Activated T-cell treated with anti-CD3 and anti-CD28 coated beads, Interleukin-2, amount 50 U/mL, for 4 hours (primary cell): Measurements from ENCODE around the gene VAC14. TPM values are rescaled to one million over a fixed set of nuclear protein-coding genes. Genes with fewer than 3 reads are reported as not detected.

Source experiments
- ATAC-seq, 2 donors: fragments of 200-7000 bp; cut with Tn5 transposase; one replicate each; pipeline ENCODE4 v1.10.0; 2021
- DNase-seq: peaks from one replicate; pipeline ENCODE4 v3.0.0-alpha.2; 2020
- H3K27me3 Mint-ChIP-seq: one replicate; pipeline ENCODE4 v1.8.0; 2021; ENCODE audit warnings: low read depth, mixed read lengths
- H3K36me3 Mint-ChIP-seq: one replicate; pipeline ENCODE4 v1.8.0; 2022; ENCODE audit warnings: mixed read lengths; ENCODE audit not compliant: insufficient read depth
- H3K4me1 Mint-ChIP-seq: one replicate; pipeline ENCODE4 v1.8.0; 2021; ENCODE audit warnings: low read depth, mixed read lengths
- H3K4me3 Mint-ChIP-seq: one replicate; pipeline ENCODE4 v1.8.0; 2021; ENCODE audit warnings: mild to moderate bottlenecking, moderate library complexity, mixed read lengths
- H3K9me3 Mint-ChIP-seq: one replicate; pipeline ENCODE4 v1.8.0; 2021; ENCODE audit warnings: mixed read lengths
- total RNA-seq, 3 donors: library from RNA; stranded (reverse); gene quantifications; one replicate each; pipeline ENCODE4 v1.2.1, GENCODE V29; 2021

VAC14 gene
- total RNA-seq, 3 donors from 2014 or later: 48.3 to 54.5 (median 49.3) TPM

DNA sequence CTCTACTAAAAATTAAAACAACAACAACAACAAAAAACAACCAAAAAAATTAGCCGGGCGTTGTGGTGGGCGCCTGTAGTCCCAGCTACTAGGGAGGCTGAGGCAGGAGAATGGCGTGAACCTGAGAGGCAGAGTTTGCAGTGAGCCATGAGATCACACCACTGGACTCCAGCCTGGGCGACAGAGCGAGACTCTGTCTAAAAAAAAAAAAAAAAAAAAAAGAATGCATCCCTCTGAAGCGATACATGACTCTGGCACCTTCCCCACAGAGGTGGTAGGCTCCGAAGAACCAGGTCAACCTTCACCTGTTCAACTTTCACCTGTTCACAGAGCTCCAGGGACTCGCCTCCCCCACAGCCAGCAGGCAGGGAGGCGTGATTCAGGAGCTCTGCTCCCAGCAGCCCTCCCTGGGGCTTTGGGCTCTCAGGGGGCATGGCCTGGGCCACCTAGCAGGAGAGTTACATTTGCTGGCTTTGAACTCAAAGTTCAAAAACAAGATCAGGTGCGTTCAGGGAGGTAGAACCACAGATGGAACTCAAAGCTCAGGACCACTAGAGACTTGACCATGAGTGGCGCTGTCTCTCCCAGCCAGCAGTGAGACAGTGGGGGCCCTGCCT, 5.6 kb downstream of the VAC14 start:
- Mint-ChIP-seq H3K4me1 (peaks cover 23% of the 10 kb centered on the region), H3K36me3 (no peaks in the 10 kb centered on the region), H3K9me3 (no peaks in the 10 kb centered on the region), H3K4me3 (no peak overlapping the region), H3K27me3 (no peaks in the 10 kb centered on the region)
- ATAC-seq (no peak), DNase-seq (no peak)

DNA sequence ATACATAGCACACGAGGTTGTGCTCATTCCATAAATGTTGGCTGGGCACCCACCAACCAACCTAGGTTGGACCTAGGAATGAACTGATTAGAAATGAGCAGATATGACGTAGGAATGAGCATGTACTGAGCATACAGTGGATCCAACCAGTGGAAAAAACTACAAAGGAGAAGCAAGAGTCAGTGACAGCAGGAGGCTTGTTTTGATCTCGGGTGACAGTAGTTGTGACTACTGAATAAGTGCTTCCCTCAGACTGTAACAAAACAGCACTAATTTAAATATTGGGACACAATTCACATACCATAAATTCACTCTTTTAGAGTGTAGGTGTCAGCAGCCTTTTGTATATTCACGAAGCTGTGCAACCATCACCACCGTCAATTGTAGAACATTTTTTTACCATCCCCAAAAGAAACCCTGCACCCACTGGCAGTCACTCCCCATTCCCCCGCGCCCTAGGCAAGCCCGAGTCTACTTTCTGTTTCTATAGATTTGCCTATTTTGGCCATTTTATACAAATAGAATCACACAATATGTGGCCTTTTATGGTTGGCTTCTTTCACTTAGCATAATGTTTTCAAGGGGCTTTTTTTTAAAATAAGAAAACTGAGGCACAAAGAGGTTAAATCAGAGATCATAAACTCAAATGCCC, 7.0 kb downstream of the VAC14 start:
- no peaks in the 10 kb centered on the region for H3K9me3 Mint-ChIP-seq
- no peaks in the 10 kb centered on the region for H3K36me3 Mint-ChIP-seq
- H3K27me3 Mint-ChIP-seq: no peaks in the 10 kb centered on the region
- H3K4me1 Mint-ChIP-seq: peaks cover 11% of the 10 kb centered on the region
- ATAC-seq (no peak), DNase-seq (no peak)
- H3K4me3 Mint-ChIP-seq: no peak overlapping the region

DNA sequence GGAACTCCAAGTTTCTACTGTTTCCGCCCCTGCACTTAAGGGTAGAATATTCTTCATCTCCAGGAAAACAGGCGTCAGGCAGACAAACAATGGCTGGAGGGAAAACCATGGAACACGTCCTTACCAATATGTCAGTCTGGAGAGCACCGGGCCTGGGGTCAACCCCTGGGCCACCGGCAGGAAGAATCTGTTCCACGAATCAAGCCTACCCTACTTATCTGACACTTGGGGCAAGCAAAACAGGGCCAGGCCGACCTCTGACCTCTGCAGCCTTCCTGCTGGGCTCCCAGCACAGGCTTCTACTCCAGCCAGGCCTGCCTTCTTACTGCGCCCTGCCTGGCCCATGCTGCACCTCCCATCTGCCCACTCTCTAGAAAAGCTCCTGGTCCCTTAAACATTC, 10.1 kb downstream of the VAC14 start:
- no peaks in the 10 kb centered on the region for H3K36me3 Mint-ChIP-seq
- DNase-seq (no peak), ATAC-seq (no peak)
- no peak overlapping the region for H3K4me3 Mint-ChIP-seq
- no peaks in the 10 kb centered on the region for H3K27me3 Mint-ChIP-seq
- H3K9me3 Mint-ChIP-seq: no peaks in the 10 kb centered on the region
- peaks cover 6% of the 10 kb centered on the region for H3K4me1 Mint-ChIP-seq

DNA sequence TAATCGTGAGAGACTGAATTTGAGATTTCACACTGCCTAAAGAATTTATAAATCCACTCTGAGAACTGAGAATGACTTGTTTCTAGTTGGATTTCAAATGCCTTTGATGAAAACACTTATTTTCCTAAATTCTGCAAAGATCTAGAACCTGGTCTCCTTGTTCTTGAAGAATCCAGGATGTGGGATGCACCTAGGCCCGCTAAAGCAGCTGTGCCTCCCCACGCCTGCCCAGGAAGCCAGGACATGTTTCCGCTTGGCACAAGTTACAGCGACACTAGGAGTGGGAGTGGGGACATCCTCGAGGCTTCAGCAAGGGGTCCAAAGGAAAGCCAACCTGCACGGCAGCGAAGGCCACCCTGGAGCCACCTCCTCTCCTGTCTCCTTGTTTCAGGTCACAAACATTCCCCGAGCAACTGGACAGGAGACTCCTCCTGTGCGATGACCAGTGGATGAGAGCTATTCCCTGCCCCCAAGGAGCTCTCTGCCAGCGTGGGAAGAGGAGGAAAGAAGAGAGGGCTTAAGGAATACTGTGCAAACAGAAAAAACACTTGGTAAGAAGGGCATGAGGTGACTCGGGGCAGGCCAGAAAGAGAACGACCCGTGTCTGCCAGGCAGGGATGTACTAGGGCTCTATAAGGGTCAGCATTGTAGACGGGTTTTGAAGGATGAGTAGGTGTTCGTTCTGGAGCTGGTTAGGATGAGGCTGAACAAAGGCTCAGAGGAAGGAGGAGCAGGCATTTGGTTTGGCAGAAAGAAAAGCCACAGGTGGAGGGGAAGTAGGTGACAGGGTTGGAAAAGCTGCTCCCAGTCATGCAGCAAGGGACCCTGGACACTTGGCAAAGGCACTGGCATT, 11.1 kb downstream of the VAC14 start:
- no peaks in the 10 kb centered on the region for H3K27me3 Mint-ChIP-seq
- no peak overlapping the region for H3K4me3 Mint-ChIP-seq
- H3K36me3 Mint-ChIP-seq: peaks cover 6% of the 10 kb centered on the region
- peaks cover 6% of the 10 kb centered on the region for H3K4me1 Mint-ChIP-seq
- ATAC-seq (no peak), DNase-seq (no peak)
- H3K9me3 Mint-ChIP-seq: no peaks in the 10 kb centered on the region

DNA sequence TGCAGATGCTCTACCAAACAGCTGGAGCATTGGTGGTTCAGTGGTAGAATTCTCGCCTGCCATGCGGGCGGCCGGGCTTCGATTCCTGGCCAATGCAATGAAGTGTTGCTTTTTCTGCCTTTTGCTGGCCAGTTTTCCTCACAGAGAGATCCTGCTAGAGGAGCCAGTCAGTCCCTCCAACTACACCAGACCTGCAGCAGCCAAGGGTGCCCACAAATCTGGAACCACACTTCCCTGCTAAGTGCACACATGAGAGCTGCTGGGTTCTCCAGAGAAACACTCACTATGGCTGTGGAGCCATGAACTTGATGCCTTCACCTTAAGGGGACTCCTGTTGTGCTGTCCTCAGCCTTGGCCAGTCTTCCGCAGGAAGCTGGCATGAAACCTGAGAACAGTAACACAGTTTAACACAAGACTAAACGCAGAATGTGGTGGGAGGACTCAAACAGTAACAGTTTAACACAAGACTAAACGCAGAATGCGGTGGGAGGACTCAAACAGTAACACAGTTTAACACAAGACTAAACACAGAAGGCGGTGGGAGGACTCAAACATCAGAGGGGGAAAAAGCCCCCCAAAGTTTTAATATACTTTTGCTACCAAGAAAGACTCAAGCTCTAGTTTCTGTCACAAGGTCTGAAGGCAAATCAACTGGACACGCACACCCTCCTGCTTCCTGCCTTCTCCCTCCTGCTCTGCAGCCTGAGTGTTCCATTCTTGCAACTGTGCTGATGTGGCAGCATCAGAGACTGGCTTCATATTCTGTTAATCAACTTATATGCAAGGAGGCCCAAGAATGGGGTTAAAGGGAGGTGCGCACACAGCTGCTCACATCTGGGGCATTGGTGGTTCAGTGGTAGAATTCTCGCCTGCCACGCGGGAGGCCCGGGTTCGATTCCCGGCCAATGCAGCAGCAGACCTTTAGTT, 12.0 kb downstream of the VAC14 start:
- H3K9me3 Mint-ChIP-seq: no peaks in the 10 kb centered on the region
- ATAC-seq: no peak
- H3K36me3 Mint-ChIP-seq: peaks cover 14% of the 10 kb centered on the region
- H3K27me3 Mint-ChIP-seq: no peaks in the 10 kb centered on the region
- no peak for DNase-seq
- H3K4me3 Mint-ChIP-seq: no peak overlapping the region
- H3K4me1 Mint-ChIP-seq: peaks cover 3% of the 10 kb centered on the region

DNA sequence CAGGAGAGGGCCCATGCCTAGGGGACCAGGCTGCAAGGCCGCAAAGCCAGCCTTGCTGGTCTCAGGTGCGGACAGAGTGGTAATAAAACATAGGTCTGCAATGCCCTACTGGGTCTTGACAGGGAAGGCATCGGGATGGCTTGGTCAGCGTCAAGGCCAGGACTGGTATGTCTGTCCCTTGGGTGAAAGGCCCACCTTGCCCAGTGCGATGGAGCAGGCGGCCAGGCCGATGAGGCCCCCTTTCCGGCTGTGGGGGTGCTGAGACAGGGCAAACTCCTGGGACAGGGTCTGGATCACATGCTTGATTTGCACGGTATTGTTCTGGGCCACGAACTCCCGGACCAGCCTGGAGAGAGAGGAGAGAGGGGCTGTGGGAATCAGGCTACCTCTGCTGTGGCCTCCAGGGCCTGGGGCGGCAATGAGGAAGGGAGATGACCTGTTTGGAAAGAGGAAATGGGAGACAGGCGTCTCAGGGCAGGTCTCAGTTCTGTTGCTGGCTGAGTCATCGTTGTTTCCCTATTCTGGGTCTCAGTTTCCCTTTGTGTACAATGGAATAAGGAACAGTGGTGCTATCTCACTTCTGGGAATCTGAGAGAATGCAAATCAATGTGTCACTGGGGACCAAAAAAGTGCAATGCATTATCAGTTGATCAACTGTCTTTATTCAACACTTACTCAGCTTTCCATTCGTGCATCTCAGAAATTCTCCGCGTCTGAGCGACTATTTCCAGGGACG, 14.8 kb downstream of the VAC14 start:
- H3K36me3 Mint-ChIP-seq: peaks cover 37% of the 10 kb centered on the region
- no peak for DNase-seq
- no peaks in the 10 kb centered on the region for H3K27me3 Mint-ChIP-seq
- ATAC-seq: no peak
- H3K4me3 Mint-ChIP-seq: no peak overlapping the region
- H3K4me1 Mint-ChIP-seq: no peaks in the 10 kb centered on the region
- no peaks in the 10 kb centered on the region for H3K9me3 Mint-ChIP-seq

DNA sequence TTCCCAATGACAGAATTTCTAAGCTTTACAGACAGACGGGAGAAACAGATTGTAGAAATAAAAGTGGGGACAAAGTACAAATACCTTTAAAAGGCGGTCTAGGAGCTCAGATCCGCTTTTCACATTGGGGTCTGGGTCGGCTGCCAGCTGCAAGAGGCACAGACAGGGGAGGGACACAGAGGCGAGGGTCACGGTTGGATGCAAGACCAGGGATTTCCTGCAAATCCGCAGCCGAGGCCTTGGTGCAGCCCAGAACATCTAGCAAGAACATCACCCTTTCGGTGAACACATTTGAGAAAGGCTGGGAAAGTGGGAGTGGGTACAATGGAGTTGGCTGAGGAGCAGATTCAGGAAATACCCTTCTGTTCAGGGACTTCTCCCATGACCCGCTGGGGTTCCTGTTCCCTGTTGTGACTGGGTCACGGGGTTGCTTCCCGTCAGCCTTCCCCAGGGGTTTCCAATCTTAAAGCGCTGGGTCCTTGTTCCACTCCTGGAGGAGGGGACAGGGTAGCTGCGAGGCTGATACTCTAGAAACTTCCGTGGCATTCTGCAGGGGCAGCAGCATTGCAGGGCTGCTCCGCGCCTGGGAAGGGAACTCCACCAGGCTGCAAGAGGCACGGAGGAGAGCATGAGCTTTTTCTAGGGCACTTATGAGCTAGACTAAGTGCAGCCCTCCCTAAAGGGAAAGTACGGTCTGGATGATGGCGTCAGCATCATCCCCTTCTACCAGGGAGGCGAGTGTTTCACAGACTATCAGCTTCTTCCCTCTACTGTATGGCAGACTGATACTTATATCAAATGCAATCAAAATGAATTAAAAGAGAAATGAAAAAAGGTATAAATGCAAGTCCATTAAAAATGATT, 16.0 kb downstream of the VAC14 start:
- peaks cover 48% of the 10 kb centered on the region for H3K36me3 Mint-ChIP-seq
- no peak overlapping the region for H3K4me3 Mint-ChIP-seq
- no peaks in the 10 kb centered on the region for H3K4me1 Mint-ChIP-seq
- no peaks in the 10 kb centered on the region for H3K27me3 Mint-ChIP-seq
- no peak for DNase-seq
- H3K9me3 Mint-ChIP-seq: no peaks in the 10 kb centered on the region
- ATAC-seq: no peak

DNA sequence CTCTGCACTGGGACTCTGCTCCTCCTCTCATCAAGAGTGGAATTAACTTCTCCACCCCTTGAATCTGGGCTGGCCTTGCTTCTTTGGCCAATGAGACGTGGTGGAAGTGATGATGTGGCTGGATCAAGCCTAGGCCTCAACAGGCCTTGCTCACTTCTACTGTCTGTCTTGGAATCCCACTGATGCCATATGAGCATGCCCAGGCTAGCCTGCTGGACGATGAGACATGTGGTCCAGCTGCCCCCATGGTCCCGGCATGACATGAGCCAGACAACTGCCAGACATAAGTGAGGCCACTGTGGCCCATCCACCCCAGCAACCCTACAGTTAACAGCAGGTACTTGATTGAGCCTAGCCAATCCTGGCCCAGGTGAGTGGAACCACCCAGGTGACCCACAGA, 18.7 kb downstream of the VAC14 start:
- no peaks in the 10 kb centered on the region for H3K4me1 Mint-ChIP-seq
- no peak for ATAC-seq
- H3K36me3 Mint-ChIP-seq: peaks cover 59% of the 10 kb centered on the region
- no peaks in the 10 kb centered on the region for H3K9me3 Mint-ChIP-seq
- no peak for DNase-seq
- no peak overlapping the region for H3K4me3 Mint-ChIP-seq
- H3K27me3 Mint-ChIP-seq: no peaks in the 10 kb centered on the region

DNA sequence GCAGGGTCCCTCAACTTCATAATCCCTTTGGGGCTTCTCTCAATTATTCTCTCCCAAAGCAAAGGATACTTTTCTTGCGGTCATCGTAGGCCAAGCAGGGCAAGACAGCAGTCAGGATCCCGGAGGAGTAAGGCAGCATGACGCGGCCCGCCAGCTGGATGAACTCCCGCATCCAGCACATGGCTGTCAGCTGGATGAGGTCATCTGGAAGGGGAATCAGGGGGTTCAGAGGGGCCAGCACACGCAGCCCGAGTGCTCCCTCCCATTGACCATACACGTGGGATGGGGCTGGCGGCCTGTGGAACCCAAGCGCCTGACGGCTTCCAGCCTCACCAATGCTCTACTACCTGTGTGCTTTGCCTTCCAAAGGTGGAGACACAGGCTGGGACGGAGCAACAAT, 19.2 kb downstream of the VAC14 start:
- Mint-ChIP-seq H3K4me3 (no peak overlapping the region), H3K27me3 (no peaks in the 10 kb centered on the region), H3K9me3 (no peaks in the 10 kb centered on the region), H3K36me3 (peaks cover 60% of the 10 kb centered on the region), H3K4me1 (no peaks in the 10 kb centered on the region)
- ATAC-seq: no peak
- no peak for DNase-seq

DNA sequence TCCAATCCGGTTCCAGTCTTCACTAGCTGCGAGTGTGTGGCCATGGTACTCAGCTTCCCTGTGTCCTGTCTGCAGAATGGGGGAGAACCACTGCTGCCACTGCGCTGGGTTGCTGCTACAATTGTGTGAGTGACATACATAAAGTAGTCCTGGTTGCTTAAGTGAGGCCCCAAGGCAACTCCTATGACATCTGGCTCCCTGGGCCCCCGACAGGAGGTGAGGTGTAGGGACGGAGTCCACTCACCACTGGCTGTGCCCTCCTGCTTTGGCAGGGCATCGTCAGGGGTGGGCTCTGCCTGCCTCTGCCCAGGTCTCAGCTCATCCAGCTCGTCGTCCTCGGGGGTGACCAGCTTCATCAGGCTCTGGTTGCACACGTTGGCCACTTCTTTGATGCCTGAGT, 20.4 kb downstream of the VAC14 start:
- ATAC-seq: no peak
- DNase-seq: no peak
- H3K9me3 Mint-ChIP-seq: no peaks in the 10 kb centered on the region
- H3K4me3 Mint-ChIP-seq: no peak overlapping the region
- no peaks in the 10 kb centered on the region for H3K27me3 Mint-ChIP-seq
- peaks cover 60% of the 10 kb centered on the region for H3K36me3 Mint-ChIP-seq
- H3K4me1 Mint-ChIP-seq: no peaks in the 10 kb centered on the region

DNA sequence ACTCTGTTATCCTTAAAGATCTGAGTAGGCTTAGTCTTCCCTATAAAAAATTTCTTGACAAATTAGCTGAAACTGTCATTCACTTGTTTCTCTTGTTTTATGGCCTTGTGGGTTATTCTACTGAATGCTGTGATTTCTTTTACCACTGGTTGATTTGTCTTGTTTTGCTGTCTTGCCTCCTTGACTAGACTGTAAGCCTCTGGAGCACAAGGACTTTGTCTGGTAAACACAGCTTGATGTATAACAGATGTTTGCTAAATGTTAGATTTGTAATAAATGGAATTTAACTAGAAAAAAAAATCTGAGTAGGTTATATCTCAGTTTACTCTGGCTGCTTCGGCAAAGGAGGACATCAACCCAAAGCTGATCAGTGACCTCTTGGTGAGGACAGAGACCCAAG, 21.6 kb downstream of the VAC14 start:
- ATAC-seq (no peak), DNase-seq (no peak)
- H3K36me3 Mint-ChIP-seq: peaks cover 52% of the 10 kb centered on the region
- no peak overlapping the region for H3K4me3 Mint-ChIP-seq
- H3K27me3 Mint-ChIP-seq: no peaks in the 10 kb centered on the region
- H3K9me3 Mint-ChIP-seq: no peaks in the 10 kb centered on the region
- H3K4me1 Mint-ChIP-seq: no peaks in the 10 kb centered on the region

DNA sequence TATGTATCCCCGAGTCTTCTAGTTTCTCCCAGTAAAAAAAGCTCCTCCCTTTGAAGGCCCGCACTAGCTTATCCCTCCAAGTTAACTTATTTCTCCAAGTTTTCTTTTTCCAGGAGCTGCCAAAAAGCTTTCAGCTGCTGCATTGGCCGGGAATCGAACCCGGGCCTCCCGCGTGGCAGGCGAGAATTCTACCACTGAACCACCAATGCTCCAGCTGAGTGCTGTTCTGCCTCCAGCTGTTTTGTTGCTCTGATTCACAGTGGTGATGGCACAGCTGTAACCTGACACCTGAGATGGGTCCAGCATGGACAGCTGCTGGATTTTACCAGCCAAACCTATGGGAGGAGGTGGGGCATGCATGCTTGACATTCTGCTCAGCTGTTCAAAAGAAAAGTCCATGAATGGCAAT, 22.1 kb downstream of the VAC14 start:
- no peak for DNase-seq
- Mint-ChIP-seq H3K27me3 (no peaks in the 10 kb centered on the region), H3K4me1 (no peaks in the 10 kb centered on the region), H3K4me3 (no peak overlapping the region), H3K9me3 (no peaks in the 10 kb centered on the region), H3K36me3 (peaks cover 48% of the 10 kb centered on the region)
- ATAC-seq: no peak

DNA sequence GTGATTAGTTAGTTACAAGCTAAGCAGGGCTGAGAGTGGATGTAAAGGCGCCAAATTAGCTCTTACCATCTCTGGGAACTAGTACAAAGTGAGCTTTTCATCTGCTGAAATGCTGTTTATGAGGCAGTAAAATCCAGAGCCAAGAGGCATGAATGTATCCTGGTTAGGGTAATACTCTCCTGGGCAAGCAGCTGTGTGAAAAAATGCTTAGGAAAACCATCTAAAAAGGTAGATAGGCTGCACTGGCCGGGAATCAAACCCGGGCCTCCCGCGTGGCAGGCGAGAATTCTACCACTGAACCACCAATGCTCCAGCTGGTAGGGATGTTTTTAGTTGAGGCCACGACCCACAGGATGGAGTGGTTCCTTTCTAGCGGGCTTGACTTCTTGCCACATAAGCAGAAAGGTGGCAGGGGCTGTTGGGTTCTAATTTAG, 23.0 kb downstream of the VAC14 start:
- Mint-ChIP-seq H3K27me3 (no peaks in the 10 kb centered on the region), H3K4me1 (no peaks in the 10 kb centered on the region), H3K36me3 (peaks cover 39% of the 10 kb centered on the region), H3K4me3 (no peak overlapping the region), H3K9me3 (no peaks in the 10 kb centered on the region)
- ATAC-seq (no peak), DNase-seq (no peak)
